Posterior vena cava (tissue), 2 donors: Measurements from ENCODE around the gene SPEN. TPM values are rescaled to one million over a fixed set of nuclear protein-coding genes. Genes with fewer than 3 reads are reported as not detected.
A peak's percentile ranks its signal among the peaks of the same experiment; 100 is the strongest.

Experiments used
- DNase-seq: peaks from one replicate; pipeline ENCODE4 v3.0.0-alpha.2; 2020; ENCODE audit warnings: low spot score
- intact Hi-C, 2 donors: fragments of 100-400 bp; cut with DNase I; formaldehyde crosslinking; loops; one replicate each; pipeline versions ENCODE4 v1.14.1 to v1.14.2; 2022 to 2023
- total RNA-seq, 2 donors: library from RNA; stranded (reverse); fragmentation: NEBNext Ultra II Directional; extraction: Animal tissue kit (Norgen Biotek cat#: 25700); gene quantifications; one replicate each; pipeline ENCODE4 v1.2.1, GENCODE V29; 2021
- donor health status: DM: yes; HTN: yes; CAD: no.
- donor health status: DM: yes; HTN: yes; CAD: no.

The SPEN gene
- total RNA-seq, 2 donors from 2014 or later, result 59.9 to 68.5 TPM

- no peak for DNase-seq
- intact Hi-C loops, result no loop called here
Measured at GRCh38 chr1:15952317-15953258, 105.1 kb downstream of the SPEN start.

GRCh38 chr1:15953294-15953771 lies 105.8 kb downstream of the SPEN start:
- peak; percentile 57 for DNase-seq
- intact Hi-C loops, result no loop called here

DNA sequence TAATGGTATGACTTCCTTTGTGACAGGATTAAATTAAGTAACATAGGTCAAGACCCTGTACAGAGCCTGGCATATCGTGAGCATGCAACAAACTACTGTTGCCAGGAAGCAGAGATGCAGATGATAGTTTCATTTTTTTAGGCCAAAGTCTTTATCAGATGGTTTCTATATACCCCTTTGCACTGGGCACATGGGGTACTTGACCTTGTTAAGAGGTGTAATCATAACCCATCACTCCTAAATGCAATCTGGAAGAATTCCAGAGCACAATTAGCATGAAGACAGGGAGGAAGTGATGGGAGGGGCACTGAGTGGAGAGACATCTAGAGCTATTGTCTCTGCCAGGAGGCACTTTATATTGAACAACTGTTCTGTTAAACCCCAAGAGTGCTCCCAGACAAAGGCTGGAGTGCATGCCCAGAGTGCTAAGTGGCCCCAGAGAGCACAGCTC lies 106.3 kb downstream of the SPEN start:
- DNase-seq, result no peak
- intact Hi-C loops, result no loop called here

- DNase-seq, result no peak
Measured at GRCh38 chr1:15954316-15954715, 106.8 kb downstream of the SPEN start.

GRCh38 chr1:15955552-15955951 lies 108.0 kb downstream of the SPEN start:
- intact Hi-C loops, result loop anchor here in 1 of 2 donors (5.0 kb wide), 1 partner anchor 153 kb away; no protein-coding TSS in a partner anchor
- DNase-seq, result peak; percentile 1

More at GRCh38 chr1:15954316-15954715, 106.8 kb downstream of the SPEN start:
- intact Hi-C loops, result no loop called here

DNA sequence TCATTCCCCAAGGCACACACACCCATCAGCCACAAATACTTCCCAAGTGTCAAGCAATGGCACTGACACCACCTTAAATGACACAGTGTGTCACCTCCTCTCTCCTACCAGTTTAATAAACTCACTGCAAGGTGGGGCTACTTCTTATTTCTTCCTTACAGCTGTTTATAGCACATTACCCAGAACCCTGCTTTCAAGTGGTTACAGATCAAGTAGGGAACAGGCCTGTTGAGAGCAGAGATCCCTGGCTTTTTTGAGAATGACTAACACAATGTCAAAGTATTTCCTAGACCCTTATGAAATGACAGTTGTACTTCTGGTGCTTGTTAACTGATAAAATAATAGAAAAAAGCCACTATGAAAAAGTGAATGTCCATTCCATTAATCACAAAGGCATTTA lies 108.6 kb downstream of the SPEN start:
- DNase-seq, result no peak
- intact Hi-C loops, result loop anchor here in 1 of 2 donors (5.0 kb wide), 1 partner anchor 154 kb away; no protein-coding TSS in a partner anchor

DNA sequence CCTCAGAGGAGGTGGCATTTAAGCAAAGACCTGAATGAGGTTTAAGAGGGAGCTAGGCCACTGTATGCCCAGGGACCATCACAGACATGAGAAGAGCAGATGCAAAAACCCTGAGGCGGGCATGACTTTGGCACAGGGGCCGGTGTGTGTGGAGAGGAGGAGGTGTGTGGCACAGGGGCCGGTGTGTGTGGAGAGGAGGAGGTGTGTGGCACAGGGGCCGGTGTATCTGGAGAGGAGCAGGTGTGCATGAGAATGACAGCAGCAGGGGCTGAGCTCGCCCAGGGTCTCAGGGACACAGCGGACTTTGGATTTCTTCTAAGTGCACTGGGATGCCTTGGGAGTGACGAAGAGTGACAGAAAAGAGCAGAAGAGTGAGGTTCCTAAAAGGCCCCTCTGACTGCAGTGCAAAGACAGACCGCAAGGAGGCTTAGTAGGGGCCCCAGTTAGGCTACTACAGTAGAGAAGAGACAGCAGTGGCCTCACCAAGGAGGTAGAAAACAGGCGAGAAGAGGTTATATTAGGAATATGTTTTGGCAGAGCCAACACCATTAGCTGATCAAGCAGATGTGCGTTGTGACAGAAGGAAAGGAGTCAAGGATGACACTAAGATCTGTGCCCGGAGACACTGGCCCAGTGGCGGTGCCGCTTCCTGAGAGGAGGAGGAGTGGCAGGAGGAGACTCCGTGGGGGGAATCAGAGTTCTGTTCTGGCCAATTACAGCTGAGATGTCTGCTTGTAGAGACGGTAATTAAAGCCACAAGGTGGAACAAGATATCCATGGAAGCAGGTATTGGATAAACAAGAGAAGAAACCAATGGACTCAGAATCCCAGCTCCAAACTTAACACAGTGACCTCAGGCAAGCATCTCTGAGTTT lies 110.0 kb downstream of the SPEN start:
- intact Hi-C loops, result loop anchor here in 1 of 2 donors (5.0 kb wide), 1 partner anchor 155 kb away; no protein-coding TSS in a partner anchor
- DNase-seq, result peak; percentile 31

GRCh38 chr1:15958111-15958510 lies 110.6 kb downstream of the SPEN start:
- intact Hi-C loops, result loop anchor here in 1 of 2 donors (5.0 kb wide), 1 partner anchor 156 kb away; no protein-coding TSS in a partner anchor
- DNase-seq, result no peak

DNA sequence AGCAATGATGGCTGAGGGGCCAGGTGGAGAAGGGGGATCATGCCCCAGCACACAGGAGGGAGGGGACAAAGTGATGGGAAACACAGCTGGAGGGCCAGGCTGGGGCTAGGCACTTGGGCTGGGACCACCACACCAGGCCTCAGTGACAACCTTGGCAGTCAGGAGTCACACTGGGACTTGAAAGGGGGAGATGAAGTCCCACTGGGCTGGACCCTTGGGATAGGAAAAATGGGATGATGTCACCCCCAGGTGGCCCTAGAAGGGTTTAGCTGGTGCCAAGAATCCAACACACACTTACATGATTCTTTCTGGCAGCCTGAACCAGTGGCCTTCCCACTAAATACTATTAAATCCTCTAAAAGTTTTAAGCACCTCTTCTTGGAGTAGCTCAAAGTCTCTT lies 111.3 kb downstream of the SPEN start:
- intact Hi-C loops, result loop anchor here in 1 of 2 donors (5.0 kb wide), 1 partner anchor 156 kb away; no protein-coding TSS in a partner anchor
- no peak for DNase-seq

DNA sequence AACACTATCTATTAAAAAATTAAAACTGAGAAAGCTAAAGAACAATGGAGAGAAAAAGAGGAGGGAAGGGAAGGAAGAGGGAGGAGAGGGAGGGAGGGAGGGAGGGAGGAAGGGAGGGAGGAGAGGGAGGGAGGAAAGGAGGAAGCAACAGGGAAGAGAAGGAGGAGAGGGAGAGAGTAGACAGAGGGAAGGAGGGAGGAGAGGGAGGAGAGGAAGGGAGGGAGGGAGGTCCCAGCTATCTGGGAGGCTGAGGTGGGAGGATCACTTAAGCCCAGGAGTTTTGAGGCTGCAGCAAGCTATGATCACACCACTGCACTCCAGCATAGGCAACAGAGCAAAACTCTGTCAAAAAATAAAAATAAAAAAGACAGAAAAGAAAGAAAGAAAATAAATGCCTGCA lies 111.9 kb downstream of the SPEN start:
- DNase-seq, result no peak
- intact Hi-C loops, result loop anchor here in 1 of 2 donors (5.0 kb wide), 1 partner anchor 157 kb away; no protein-coding TSS in a partner anchor

DNA sequence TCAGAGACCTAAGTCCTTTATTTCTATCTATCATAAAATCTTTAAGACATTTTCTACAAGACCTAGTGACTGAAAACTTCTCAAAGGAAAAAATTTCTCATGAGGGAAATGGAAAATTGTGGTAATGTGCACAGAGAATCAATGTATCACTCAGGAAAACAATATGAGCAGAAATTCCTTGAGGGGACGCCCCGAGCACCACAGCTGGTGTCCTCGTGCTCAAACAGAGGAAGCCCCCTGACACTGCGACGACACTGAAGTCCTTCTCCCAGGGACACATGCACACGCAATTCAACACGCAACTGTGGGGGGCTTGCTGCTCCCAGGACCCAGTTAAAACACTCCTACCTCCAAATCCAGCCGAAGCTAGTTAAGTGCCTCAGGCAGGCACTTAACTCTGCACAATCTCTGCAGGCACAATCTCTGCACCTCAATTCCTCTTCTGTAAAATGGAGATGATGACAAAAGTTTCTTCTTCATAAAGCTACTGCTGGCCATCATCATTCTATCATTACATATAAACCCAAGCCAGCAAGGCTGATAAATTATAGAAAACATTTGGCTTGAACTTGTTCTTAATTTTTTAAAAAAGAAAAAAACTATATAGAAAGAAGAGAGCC lies 112.4 kb downstream of the SPEN start:
- intact Hi-C loops, result loop anchor here in 1 of 2 donors (5.0 kb wide), 1 partner anchor 158 kb away; no protein-coding TSS in a partner anchor
- DNase-seq, result no peak

- intact Hi-C loops, result no loop called here
- DNase-seq, result no peak
Measured at GRCh38 chr1:15960808-15961207, 113.3 kb downstream of the SPEN start.

- intact Hi-C loops, result no loop called here
- DNase-seq, result no peak
Measured at GRCh38 chr1:15961492-15961891, 114.0 kb downstream of the SPEN start.

GRCh38 chr1:15962176-15962575 lies 114.7 kb downstream of the SPEN start:
- DNase-seq, result no peak
- intact Hi-C loops, result no loop called here

- intact Hi-C loops, result no loop called here
- no peak for DNase-seq
Measured at GRCh38 chr1:15962671-15963362, 115.3 kb downstream of the SPEN start.

DNA sequence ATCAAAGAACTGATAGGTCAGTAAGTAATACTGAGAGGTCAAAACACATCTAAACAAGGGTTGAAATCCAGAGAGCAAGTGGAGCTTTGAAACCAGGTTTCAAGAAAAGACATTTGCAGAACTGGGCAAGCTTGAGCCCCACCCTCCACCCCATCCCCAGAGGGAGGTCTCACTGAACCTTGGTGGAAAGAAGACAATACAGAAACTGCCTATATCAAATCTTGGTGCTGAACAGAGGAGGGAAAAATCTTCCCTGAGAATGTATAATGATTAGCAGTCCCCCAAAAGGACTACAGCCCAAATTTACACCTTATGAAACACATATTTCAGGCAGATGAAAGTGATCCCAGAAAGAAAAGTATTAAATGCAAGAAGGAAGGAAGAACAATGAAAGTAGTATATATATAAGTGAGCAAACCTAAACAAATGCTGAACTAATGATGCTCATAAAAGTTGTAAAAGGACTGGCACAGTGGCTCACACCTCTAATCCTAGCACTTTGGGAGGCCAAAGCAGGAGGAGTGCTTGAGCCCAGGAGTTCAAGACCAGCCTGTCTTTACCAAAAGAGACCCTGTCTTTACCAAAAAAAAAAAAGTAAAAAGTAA lies 116.0 kb downstream of the SPEN start:
- no peak for DNase-seq
- intact Hi-C loops, result no loop called here

DNA sequence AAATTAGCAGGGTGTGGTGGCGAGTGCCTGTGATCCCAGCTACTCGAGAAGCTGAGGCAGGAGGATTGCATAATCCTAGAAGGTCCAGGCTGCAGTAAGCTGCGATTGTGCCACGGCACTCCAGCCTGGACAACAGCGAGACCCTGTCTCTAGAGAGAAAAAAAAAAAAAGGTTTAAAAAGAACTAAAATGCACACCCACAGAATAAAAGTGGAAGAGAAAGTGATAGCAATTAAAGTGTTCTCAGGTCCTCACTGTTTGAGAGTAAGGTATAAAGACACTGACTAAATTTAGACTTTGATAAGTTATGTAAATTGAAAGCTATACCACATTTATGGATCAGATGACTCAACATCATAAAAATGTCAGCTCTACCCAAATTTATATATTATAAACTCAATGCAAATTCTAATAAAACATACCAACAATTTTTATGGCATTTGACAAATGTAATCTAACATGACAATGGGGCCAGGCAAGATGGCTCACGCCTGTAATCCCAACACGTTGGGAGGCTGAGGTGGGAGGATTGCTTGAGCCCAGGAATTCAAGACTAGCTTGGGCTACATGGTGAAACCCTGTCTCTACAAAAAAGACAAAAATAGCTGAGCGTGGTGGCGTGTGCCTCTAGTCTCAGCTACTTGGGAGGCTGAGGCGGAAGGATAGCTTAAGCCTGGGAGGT lies 116.6 kb downstream of the SPEN start:
- no peak for DNase-seq
- intact Hi-C loops, result no loop called here
